Left ventricle myocardium inferior (tissue), 1 donor: ENCODE results near the gene CD180. TPM values are rescaled to one million over a fixed set of nuclear protein-coding genes. Genes with fewer than 3 reads are reported as not detected.

ENCODE experiments used
- DNase-seq: peaks from one replicate; pipeline ENCODE4 v3.0.0-alpha.2; 2020
- H3K27ac ChIP-seq: fragments of 200-600 bp; replicated peaks from 2 replicates; pipeline ENCODE4 v1.8.0; 2021
- H3K27me3 ChIP-seq: fragments of 200-600 bp; 2 replicates; pipeline ENCODE4 v1.8.0; 2021; ENCODE audit warnings: low read depth
- H3K36me3 ChIP-seq: fragments of 200-600 bp; 2 replicates; pipeline ENCODE4 v1.8.0; 2021
- H3K4me1 ChIP-seq: fragments of 200-600 bp; 2 replicates; pipeline ENCODE4 v1.8.0; 2021
- H3K4me3 ChIP-seq: fragments of 200-600 bp; 2 replicates; pipeline ENCODE4 v1.8.0; 2021; ENCODE audit warnings: mild to moderate bottlenecking, moderate library complexity
- H3K9me3 ChIP-seq: fragments of 200-600 bp; replicated peaks from 2 replicates; pipeline ENCODE4 v1.8.0; 2021
- CTCF ChIP-seq: fragments of 200-600 bp; IDR thresholded peaks from 2 replicates; pipeline ENCODE4 v1.8.0; 2021; ENCODE audit warnings: antibody characterized with exemption, mild to moderate bottlenecking, borderline replicate concordance
- intact Hi-C: fragments of 100-400 bp; cut with micrococcal nuclease; formaldehyde crosslinking; loops from one replicate; pipeline ENCODE4 v1.11.0; 2022
- total RNA-seq: library from RNA; stranded (reverse); fragmentation: NEBNext Ultra II Directional; extraction: Animal tissue kit (Norgen Biotek cat#: 25700); gene quantifications from one replicate; pipeline ENCODE4 v1.2.1, GENCODE V29; 2021
- donor health status: DM: no; HTN: yes; CAD: no; lungs with severe emphysema.

CD180 gene
- total RNA-seq, 1 donor from 2014 or later: 0.44 TPM

GRCh38 chr5:67193439-67193807 is 3.2 kb downstream of the CD180 start:
- no peak for DNase-seq
- peaks cover 20% of the 10 kb centered on the region for H3K4me1 ChIP-seq
- no peak for TF ChIP-seq CTCF
- no peaks in the 10 kb centered on the region for H3K9me3 ChIP-seq
- peak overlapping the region; percentile 34 for H3K27ac ChIP-seq
- intact Hi-C loops: no loop called here
- no peaks in the 10 kb centered on the region for H3K36me3 ChIP-seq
- H3K27me3 ChIP-seq: no peaks in the 10 kb centered on the region
- no peak overlapping the region for H3K4me3 ChIP-seq

- Histone ChIP-seq H3K27ac (peak overlapping the region; percentile 34), H3K4me3 (no peak overlapping the region), H3K27me3 (no peaks in the 10 kb centered on the region), H3K9me3 (no peaks in the 10 kb centered on the region), H3K4me1 (peaks cover 20% of the 10 kb centered on the region), H3K36me3 (no peaks in the 10 kb centered on the region)
- no peak for DNase-seq
- intact Hi-C loops: no loop called here
- TF ChIP-seq CTCF: no peak
Observed at GRCh38 chr5:67192719-67193438, 3.7 kb downstream of the CD180 start.

GRCh38 chr5:67190861-67191260 is 5.7 kb downstream of the CD180 start:
- no peaks in the 10 kb centered on the region for H3K27me3 ChIP-seq
- TF ChIP-seq CTCF: no peak
- DNase-seq: no peak
- H3K4me1 ChIP-seq: peaks cover 9% of the 10 kb centered on the region
- no peaks in the 10 kb centered on the region for H3K9me3 ChIP-seq
- intact Hi-C loops: no loop called here
- H3K27ac ChIP-seq: no peak overlapping the region
- no peaks in the 10 kb centered on the region for H3K36me3 ChIP-seq
- H3K4me3 ChIP-seq: no peak overlapping the region

GRCh38 chr5:67190410-67190809 is 6.2 kb downstream of the CD180 start:
- intact Hi-C loops: no loop called here
- H3K36me3 ChIP-seq: no peaks in the 10 kb centered on the region
- no peak overlapping the region for H3K27ac ChIP-seq
- H3K4me1 ChIP-seq: peaks cover 9% of the 10 kb centered on the region
- no peaks in the 10 kb centered on the region for H3K27me3 ChIP-seq
- no peak for DNase-seq
- H3K9me3 ChIP-seq: no peaks in the 10 kb centered on the region
- no peak overlapping the region for H3K4me3 ChIP-seq
- no peak for TF ChIP-seq CTCF

- intact Hi-C loops: no loop called here
- Histone ChIP-seq H3K36me3 (no peaks in the 10 kb centered on the region), H3K27me3 (no peaks in the 10 kb centered on the region), H3K4me3 (no peak overlapping the region), H3K27ac (no peak overlapping the region), H3K9me3 (no peaks in the 10 kb centered on the region), H3K4me1 (peaks cover 9% of the 10 kb centered on the region)
- TF ChIP-seq CTCF: no peak
- no peak for DNase-seq
Observed at GRCh38 chr5:67189931-67190330, 6.7 kb downstream of the CD180 start.
